ENCODE data around the gene CAMKMT. TPM values are rescaled to one million over a fixed set of nuclear protein-coding genes. Genes with fewer than 3 reads are reported as not detected.

The CAMKMT gene
- total RNA-seq, 1 donor from 2014 or later, result 11.4 TPM

DNA sequence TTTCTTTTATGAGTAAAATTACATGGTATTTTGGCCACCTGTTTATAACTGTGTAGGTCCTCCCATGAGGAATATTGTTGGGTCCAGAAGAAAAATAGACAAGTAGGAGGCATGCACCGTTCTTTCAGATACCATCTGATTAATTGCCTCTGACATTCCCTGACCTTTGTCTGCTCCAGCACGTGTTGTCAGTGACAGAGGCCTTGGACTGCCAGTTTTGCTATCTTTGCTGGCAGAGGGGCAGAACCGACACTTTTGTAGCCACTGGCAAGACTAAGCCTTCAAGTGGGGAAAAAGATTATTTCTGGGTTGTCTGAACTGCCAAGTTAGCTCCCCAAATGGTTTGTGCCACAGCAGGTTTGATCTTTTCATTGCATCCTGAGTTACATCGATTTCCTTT lies 276.9 kb downstream of the CAMKMT start:
- intact Hi-C loops (cut with micrococcal nuclease), result no loop called here

DNA sequence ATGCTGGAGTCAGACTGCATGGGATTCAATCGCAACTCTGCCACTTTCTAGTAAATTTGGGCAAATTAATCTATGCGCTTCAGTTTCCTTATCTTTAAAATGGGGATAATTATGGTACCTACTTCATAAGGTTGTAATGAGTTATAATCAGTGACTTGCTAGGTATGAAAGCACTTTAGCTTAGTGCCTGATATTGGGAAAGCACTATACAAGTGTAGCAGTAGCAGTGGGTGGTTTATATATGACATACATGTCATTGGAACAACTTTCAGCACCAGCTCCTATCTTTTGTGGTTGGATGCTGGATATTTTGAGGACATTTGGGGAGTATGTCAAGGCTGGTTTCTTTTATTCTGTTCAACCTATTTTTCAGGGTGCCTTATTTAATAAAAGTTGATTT lies 277.7 kb downstream of the CAMKMT start:
- intact Hi-C loops (cut with micrococcal nuclease), result no loop called here

DNA sequence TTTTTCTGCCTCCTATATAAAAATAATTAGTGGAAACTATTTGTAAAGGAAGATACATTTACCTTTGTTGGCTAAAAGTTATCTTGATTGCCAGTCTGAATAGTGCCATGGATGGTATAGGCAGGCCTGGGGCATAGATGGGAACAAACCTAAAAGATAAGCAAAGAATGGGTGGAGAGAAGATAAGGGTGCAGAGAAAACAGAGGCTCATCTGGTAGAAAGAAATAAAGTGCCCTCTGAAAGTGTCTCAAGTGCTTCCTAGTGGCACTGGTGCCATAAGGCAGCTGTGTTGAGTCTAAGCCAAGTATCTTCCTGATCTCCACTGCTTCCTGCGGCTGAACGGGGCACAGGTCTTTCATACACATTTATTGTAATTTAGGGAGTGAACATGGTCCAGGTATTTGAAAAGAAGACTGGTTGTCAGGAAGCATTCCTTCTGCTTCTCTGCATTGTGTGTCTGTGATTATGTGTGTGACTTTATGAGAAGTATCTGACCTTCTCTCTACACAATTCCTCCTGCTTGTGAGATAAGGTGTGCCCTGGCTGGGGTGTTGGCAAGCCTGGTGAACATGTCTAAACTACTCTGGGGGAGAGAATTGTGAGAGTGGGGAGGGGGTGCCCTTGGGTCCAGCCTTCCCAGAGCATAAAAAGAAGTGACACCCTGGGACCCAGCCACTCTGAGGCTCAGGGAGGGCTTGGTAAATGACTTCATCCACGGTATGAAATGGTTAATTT lies 280.5 kb downstream of the CAMKMT start:
- intact Hi-C loops (cut with micrococcal nuclease), result no loop called here

DNA sequence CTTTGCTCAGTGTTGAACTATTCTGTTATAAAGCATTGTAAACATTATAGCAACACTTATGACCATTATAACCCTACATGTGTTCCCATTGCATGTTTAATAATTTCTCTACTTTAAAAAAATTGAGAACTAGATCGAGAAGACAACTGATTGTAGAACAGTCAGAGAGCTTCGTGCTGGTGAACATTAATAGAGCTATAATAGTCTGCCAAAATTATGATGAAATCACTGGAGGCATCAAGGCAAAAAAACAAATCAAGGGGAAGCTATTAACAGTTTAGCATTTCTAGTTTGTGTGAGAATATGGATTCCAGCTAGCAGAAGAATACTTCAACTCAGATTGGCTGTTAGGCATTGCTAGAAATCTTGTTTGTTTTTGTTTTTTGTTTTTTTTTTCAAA lies 284.2 kb downstream of the CAMKMT start:
- intact Hi-C loops (cut with micrococcal nuclease), result no loop called here

DNA sequence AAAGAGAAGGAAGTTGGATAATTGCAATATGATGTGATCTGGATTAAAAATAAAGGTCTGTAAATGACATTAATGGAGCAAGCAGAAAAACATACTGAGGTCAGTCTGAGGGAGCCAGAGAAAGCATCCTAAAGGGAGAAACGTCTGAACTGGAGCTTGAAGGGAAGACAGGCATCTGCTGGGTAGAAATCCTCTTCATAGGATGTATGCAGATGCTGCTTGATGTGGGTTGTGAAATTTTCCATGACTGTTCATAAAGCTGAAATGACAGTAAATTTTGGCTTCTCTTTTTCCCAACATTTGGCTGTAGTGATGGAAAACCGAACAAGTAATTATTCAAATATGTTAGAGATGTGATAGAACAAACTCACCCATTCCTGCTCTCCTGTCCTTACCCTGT lies 287.6 kb downstream of the CAMKMT start:
- intact Hi-C loops (cut with micrococcal nuclease), result no loop called here

DNA sequence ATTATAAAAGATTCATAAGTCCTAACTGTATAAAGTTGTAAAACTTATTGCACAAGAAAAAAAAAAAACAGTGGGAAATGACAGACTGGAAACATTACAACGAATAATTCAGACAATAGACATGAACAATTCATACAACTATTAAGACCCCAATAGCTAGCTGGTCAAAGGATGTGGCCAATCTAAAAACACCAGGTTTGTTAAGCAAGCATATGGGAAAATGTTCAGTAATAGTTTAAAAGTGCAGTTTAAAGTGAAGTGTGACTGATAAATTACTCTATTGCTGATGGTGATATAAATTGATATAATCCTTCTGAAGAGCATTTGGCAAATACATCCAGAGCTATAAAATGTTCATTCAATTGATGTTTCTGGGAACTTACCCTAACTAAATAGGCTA lies 289.0 kb downstream of the CAMKMT start:
- intact Hi-C loops (cut with micrococcal nuclease), result no loop called here

DNA sequence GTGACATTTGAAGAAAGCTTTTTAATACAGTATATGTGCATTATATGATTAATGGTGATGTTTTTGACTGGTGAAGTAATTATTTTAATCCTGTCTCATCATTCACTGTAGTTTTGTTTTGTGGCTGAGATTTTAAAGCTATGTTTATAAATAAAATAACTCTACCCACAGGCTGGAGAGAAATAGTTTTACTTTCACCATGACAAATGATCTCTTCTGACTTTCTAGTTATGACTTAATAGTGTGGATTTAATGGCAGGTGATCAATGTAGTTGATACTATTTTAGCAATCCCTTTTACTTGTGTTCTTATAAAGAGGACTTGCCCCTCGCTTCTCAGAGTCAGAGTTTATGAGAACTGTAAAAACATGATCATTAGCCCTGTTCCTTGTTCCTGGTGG lies 290.2 kb downstream of the CAMKMT start:
- intact Hi-C loops (cut with micrococcal nuclease), result no loop called here

DNA sequence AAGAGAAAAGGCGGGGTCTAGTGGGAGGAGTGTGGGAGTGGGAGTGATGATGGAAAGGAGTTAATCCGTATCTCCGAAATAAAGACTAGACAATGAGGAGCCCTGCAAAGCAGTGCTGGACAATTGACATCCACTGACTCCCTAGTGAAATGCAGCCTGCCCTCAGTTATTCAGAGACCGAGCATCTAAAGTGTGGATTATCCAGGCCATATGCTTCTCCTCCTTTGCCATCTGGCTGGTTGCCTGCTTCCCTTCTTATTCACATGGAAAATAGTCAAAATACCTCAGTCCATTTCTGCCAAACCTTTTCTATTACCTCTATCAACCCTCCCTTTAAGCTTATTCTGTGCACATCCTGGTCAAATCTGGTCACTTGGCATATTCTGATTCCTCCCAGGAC lies 291.0 kb downstream of the CAMKMT start:
- intact Hi-C loops (cut with micrococcal nuclease), result no loop called here

DNA sequence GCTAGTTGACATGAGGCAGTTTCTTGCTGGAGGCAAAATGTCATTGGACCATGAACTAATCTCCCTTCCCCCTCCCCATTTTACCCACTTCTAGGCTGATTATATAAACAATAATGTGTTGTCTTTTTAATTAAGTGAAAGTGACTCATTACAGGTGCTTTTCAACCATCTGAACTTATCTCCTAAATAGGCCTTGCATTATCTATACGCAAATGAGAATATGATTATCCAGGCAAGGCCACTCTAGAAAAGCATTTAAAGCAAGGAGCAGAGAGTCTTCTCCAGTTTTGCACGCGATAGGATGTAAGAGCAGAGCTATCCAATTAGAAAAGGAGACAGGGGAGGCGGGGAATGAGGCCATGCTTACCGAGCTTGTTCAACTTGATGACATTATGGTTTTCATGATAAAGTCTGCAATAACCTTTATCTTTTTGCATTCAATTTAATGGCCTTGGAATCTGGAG lies 293.7 kb downstream of the CAMKMT start:
- intact Hi-C loops (cut with micrococcal nuclease), result no loop called here

DNA sequence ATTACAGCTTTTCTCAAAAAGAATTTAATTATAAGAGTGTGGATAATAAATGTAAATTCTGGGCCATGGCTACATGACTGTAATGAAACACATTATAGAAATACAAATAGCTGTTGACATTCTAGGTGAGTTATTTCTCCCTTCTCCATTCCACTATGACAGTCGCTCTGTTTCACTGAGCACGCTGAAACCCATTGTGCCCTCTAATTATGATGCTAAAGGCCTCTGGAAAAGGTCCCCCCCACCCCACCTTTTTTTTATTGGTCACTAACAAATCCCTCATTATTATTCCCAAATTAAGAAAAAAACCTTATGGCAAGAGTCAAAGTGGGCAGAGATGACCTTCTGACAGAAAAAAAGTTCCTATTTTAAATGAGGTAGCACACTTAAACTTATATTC lies 294.7 kb downstream of the CAMKMT start:
- intact Hi-C loops (cut with micrococcal nuclease), result no loop called here

DNA sequence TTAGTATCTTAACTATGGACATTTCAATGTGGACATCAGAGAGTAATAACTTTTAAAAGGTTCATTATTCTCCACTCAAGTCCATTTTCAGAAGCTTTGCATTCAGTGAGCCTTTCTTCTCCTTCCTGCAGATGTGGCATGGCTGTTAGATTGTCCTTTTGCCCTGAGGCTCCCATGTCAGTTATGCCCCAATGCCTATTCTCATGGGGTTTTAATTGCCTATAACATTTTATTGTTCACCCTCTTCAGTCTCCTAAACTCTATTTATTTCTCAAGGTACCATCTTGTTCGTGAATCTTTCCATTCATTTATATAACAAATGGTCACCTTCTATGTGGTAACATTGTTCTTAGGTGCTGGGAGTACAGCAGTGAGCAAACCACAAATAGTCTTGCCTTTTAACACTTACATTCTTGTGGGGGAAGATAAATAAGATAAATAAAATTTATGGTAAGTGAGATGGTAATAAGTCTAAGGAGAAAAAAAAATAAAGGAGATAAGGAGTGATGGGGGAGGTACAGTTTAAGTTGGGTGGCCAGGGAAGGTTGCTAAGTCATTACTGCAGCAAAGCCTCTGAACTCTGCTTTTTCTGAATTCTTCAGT lies 301.8 kb downstream of the CAMKMT start:
- intact Hi-C loops (cut with micrococcal nuclease), result no loop called here

DNA sequence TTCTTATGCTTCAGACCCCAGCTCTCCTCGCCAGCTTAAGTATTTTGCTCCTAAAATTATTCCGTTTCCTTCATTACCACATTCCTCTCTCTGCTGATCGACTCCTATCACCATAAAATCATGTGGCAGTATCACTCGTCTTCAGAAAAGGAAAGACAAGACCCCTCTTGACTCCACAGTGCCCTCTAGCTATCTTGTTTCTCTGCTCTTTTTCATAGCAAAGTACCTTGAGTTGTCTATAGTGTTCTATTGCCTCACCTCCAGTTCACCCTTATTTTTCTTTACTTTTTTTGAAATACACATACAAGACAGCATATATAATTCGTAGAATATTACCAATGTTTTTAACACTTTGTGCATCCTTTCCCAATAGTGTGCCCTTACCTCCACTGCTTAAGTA lies 306.6 kb downstream of the CAMKMT start:
- intact Hi-C loops (cut with micrococcal nuclease), result no loop called here

DNA sequence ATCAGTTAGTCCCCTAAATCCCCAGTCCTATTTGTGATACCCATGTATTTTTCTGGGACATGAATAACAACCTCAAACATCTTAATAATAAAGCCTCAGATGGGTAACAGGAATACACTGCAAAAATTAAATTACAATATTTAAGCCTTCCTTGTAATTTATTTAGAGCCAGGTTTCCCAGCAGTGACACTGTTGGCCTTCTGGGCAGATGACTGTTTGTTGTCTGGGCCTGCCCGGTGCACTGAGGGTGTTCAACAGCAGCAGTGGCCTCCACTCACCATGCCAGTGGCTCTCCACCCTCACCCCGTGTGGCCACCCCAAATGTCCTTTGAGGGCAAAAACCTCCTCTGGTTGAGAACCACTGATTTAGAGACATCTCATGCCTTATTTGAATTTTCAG lies 309.5 kb downstream of the CAMKMT start:
- intact Hi-C loops (cut with micrococcal nuclease), result no loop called here

DNA sequence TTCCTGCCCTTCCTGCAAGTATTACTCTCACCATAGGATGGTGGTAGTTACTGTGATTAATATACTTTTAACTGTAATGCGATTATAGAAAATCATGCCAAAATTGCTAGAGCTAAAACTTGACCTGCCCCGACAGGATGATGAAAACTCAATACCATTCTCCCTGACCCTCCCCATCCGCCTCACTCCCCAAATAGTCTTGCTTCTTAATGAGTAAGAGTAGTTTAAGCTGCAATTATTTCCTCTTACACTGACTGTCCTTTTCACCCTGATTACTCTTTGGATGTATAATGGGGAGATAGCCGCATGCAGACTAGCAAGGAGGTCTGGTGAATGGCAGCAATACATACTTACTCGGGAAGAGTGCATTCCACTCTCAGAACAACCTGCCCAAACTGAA lies 310.2 kb downstream of the CAMKMT start:
- intact Hi-C loops (cut with micrococcal nuclease), result no loop called here

DNA sequence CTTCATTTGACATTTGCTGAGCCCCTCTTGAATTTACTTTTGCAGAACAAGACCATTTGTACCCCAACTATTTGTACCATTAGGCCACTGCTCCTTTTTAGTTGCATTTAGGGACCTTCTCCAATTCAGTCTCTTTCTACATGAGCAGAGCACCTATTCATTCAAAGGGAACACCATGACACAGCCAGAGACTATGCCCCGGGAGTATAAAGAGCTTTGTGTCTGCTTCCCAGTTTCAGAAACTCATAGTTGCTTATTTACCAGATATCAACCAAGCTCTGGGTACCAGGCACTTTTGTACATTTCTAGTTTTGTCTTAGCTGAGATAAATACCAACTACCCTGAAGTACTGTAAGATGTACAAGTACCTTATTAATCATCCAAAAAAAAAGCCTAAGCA lies 310.7 kb downstream of the CAMKMT start:
- intact Hi-C loops (cut with micrococcal nuclease), result no loop called here

DNA sequence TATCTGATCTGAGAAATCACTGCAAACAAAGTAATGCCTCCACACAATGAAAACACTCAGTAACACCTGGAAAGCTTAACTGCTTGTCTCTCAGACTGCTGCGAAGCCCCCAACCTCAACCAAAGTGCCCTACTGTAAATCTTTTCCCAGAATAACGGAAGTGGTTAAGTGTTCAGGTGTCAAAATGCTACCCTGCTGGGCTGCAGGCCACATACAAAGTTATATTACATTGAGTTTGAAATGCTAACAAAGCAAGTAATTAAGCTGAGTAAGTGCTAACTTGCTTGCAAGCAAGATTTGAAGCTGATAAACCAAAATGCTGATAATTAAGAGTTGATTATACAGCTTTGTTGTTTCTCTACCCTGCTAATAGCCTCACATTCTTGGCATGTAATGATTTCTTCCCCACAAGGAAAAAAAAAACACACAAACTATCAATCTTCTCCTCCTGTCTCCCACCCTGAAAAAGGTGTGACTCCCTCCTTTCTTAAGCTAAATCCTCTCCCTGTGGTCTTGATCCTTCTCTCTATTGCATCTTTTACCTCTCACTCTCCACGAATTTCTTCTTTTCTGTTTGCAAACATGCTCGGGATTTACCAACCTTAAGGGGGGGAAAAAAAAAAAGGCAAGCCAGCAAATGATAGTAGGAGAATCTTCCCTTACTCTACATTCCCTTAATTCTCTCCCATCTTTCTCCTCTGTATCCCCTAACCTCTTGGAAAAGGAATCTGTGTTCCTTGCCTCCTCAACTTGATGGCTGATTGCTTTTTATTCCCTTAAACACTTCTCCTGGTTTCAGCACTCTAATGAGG lies 312.9 kb downstream of the CAMKMT start:
- intact Hi-C loops (cut with micrococcal nuclease), result no loop called here

DNA sequence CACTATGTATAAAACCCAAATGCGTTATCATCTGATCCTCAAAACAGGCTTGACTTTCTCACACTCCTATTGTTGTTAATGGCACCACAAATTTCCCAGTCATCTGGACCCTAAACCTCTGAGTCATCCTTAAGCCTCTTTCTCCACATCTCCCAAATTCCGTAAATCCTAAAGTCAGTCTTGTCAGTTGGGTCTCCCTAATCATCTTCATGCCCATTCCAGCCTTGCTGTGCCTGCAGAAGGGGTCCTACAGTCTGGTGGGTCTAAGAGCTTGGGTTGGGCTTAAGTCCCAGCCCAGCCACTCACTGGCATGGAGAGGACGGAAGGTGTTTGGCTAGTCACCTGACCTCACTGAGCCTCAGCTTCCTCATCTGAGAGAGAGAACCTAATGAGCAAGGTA lies 314.6 kb downstream of the CAMKMT start:
- intact Hi-C loops (cut with micrococcal nuclease), result no loop called here

DNA sequence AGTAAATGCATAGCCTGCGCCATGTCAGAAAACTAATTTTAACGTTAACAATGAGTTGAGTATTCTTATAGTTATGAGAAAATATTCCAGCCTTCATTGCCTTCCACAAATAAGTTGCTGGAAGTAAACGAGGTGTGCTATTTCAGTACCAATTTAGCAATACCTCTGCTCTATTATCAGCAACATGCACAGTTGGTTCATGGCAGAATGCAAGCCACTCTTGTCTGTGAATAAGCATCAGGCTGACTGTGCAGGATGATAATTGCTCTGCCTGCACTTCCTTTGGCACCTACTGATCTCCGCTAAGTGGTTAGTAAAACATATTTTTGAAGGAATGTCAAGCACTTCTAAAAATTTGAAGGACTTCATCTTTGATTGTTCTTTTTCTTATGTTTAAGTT lies 317.8 kb downstream of the CAMKMT start:
- intact Hi-C loops (cut with micrococcal nuclease), result no loop called here

DNA sequence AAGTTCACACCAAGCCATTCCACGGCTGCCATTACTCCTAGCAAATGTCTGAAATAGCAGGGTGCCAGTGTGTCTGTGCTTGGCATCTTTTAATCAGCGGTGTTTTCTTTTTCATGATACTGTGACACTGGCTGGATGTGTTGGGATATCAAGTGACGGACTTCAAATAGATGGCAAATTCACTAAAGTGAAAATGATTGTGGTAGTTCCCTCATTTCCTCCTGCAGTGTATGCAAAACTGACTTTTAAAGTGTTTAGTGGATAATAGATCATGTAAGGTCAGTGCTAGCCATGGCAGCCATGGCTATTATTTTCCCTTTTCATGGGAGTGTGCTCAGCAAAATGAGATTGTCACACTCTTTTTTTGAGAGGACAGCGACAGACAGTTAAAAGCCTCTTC lies 318.2 kb downstream of the CAMKMT start:
- intact Hi-C loops (cut with micrococcal nuclease), result no loop called here

DNA sequence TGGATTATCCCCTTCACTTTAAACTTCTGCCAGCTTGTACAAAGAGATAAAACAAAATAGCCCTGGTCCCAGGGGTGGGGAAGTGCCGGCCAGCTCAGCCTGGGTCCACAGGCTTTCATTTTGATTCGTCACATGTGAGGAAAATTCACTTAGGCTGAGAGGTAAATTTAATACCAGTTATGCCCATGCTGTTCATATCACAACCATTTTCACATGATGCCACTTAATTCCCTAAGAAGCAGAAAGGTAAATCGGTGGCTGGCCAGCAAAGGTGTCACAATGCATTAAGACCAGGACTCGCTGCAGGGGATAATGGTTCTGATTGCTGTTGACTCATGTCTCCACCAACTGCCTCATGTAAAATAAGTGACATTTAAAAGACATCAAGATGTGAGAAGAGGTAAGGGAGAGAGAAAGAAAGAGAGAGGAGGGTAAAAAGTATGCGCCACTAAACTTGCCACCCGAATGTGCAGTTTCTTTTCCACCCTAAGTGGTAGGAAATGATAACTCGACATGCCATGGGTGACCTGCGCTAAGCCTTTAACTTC lies 318.8 kb downstream of the CAMKMT start:
- intact Hi-C loops (cut with micrococcal nuclease), result no loop called here

DNA sequence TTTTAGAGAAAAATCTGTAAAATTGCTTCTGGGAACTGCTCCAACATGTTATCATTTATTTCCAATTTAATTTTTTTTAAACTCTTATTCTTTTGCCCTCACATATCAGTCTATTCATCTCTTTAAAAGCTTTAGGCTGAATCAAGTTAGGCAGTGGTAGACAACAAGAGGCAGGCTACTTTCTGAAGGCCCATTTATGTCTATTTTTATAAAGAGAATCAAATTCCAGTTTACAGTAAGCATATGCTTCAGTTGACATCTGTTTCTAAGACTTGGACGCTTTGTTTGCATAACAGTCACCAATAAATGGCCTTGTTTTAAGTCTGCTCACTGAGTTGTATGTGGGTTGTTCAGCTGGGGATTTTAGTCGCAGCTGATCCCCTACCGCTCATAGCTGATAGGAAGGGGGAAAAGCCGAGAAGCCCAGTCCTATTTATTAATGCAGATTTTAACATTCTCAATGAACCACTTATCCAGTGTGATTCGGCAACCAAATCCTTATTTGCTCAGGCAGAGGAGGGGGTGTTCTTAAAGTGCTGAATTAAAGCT lies 319.3 kb downstream of the CAMKMT start:
- intact Hi-C loops (cut with micrococcal nuclease), result no loop called here

DNA sequence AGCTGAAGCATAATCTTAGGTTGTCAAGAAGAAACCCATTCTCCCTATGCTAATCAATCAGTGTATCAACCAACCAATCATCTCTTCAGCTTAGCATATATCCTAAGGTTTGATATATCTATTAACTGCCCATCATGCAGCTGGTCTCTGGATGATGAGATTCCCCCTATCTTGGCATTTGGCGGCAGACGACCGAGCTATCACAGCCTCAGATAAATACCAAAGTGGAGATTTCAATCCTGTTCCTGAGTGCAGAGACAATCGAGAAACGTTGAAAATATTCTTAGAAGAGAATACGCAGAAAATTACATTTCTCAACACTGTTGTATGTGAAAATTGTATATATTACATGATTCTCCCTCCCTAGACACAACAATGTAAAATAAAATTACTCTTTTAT lies 320.7 kb downstream of the CAMKMT start:
- intact Hi-C loops (cut with micrococcal nuclease), result no loop called here

Measured in T-helper 1 cell treated with Interleukin-12 subunit alpha and Interleukin-12 subunit beta and Interleukin-4 antibody, amounts not matched to agents 30 ng/mL and 1 ng/mL, for 36 hours (primary cell).